Urinary bladder (tissue), 4 donors: ENCODE data around the gene SGCA. TPM values are rescaled to one million over a fixed set of nuclear protein-coding genes. Genes with fewer than 3 reads are reported as not detected.

ENCODE experiments used
- DNase-seq: peaks from one replicate; pipeline ENCODE4 v3.0.0-alpha.2; 2015; ENCODE audit errors: extremely low spot score
- H3K27ac ChIP-seq: one replicate; pipeline ENCODE4 v1.5.1; 2013; ENCODE audit warnings: low read depth, mild to moderate bottlenecking, moderate library complexity
- H3K36me3 ChIP-seq: one replicate; pipeline ENCODE4 v1.6.1; 2013; ENCODE audit warnings: mild to moderate bottlenecking, moderate library complexity; ENCODE audit not compliant: insufficient read depth
- H3K4me1 ChIP-seq: one replicate; pipeline ENCODE4 v1.6.1; 2013; ENCODE audit warnings: mild to moderate bottlenecking, moderate library complexity; ENCODE audit not compliant: insufficient read depth
- H3K4me3 ChIP-seq: one replicate; pipeline ENCODE4 v1.5.1; 2013; ENCODE audit warnings: low read depth, low read length
- WGBS: extraction: QIAGEN DNeasy Blood & Tissue Kit; methylation state at CpG from one replicate; pipeline ENCODE4 v1.1.7; 2013; 5-methylcytosine and 5-hydroxymethylcytosine counted together
- polyA plus RNA-seq: library from polyadenylated mRNA; stranded (reverse); fragments of 200-250 nt; gene quantifications from one replicate; pipeline ENCODE4 v1.2.3, GENCODE V29; 2013
- total RNA-seq: library from RNA; depleted of rRNA; stranded (reverse); fragments of >200 nt; gene quantifications from one replicate; pipeline ENCODE4 v1.2.3, GENCODE V29; 2014
- donor health status: healthy with polysubstance abuse.
- donor health status: healthy.

Gene SGCA
- total and polyA plus RNA-seq, 2 donors, result 15.4 to 89.1 TPM

GRCh38 chr17:50189550-50190292 is 23.9 kb downstream of the SGCA start:
- H3K36me3 ChIP-seq, result no peaks in the 10 kb centered on the region
- DNase-seq, result no peak
- H3K4me3 ChIP-seq, result no peak overlapping the region
- H3K4me1 ChIP-seq, result no peaks in the 10 kb centered on the region
- peak overlapping the region; percentile 81 for H3K27ac ChIP-seq
- 45% methylated on average over 20 of the region's 20 CpGs for WGBS

DNA sequence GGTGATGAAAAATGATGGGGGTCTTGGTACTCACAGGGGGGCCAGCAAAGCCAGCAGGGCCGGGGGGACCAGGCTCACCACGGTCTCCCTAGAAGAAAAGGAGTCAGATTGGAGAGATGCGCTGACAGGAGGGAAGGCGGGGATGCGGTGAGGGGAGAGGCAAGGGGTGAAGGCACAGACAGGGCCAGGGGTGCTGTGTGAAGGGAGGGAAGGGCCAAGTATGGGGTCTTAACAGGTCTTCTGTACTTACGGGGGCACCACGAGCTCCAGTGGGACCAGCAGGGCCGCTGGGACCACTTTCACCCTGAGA is 24.4 kb downstream of the SGCA start:
- DNase-seq, result no peak
- Histone ChIP-seq H3K4me1 (no peaks in the 10 kb centered on the region), H3K27ac (peak overlapping the region; percentile 66), H3K36me3 (no peaks in the 10 kb centered on the region), H3K4me3 (no peak overlapping the region)
- WGBS, result 62% methylated on average over 8 of the region's 8 CpGs

DNA sequence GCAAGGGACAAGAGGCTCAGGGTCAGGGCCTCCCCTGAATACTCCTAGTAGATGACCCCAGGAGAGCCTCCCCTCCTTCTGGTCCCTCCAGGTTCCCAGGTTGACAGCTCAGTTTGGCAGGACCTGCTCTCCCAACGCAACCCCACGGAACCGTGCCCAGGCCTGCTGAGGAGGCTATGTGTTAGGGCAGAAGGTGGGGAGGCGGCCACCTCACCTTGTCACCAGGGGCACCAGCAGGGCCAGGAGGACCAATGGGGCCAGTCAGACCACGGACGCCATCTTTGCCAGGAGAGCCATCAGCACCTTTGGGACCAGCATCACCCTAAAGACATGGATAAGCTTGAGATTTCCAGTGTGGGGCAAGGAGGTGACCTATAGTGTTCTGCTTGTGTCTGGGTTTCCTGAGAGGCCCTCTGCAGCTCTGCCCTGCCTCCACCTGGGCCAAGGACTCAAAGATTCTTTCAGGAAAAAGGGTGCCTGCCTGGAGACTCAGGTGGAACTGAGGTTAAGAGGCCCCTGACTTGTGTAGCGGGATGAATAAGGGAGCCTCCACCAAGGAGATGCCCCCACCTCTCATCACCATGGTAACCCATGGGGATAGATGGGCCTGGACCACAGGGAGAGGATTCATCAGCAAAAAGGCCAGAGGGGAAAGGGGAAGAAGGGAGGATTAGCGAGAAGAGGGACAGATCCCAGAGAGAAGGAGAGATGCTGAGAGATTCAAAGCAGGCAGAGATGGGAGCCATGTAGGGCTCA is 25.0 kb downstream of the SGCA start:
- no peaks in the 10 kb centered on the region for H3K36me3 ChIP-seq
- DNase-seq, result no peak
- H3K27ac ChIP-seq, result peak overlapping the region; percentile 66
- H3K4me1 ChIP-seq, result no peaks in the 10 kb centered on the region
- 52% methylated on average over 8 of the region's 8 CpGs for WGBS
- H3K4me3 ChIP-seq, result no peak overlapping the region

DNA sequence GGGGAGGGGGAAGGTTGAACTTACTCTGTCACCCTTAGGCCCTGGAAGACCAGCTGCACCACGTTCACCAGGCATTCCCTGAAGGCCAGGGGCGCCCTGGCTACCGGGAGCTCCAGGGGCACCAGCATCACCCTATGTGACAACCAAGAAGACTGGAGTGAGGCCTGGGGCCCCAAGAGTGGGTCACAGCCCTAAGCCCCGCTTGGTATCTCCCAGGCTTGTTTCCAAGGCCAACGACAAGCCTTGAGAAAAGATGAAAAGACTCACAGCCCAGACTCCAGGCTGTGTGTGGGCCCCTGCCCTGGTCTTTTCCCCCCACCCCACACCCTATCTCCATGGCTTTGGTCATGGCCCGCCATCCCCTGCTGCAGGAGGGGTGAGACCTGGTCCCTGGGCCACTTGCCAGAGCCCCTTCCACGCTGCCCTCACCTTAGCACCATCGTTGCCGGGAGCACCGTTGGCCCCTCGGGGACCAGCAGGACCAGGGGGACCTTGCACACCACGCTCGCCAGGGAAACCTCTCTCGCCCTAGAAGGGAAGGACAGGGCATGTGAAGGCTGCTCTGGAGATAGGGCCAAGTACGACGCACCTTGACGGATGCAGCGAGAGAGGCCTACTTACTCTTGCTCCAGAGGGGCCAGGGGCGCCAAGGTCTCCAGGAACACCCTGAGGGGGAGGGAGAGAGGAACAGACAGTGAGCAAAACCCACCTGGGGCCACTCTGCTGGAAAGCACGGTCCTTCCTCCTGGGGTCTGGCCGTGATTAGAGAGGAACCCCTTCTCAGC is 25.7 kb downstream of the SGCA start:
- H3K27ac ChIP-seq, result peak overlapping the region; percentile 66
- no peak for DNase-seq
- H3K36me3 ChIP-seq, result no peaks in the 10 kb centered on the region
- 43% methylated on average over 21 of the region's 21 CpGs for WGBS
- H3K4me1 ChIP-seq, result no peaks in the 10 kb centered on the region
- no peak overlapping the region for H3K4me3 ChIP-seq

DNA sequence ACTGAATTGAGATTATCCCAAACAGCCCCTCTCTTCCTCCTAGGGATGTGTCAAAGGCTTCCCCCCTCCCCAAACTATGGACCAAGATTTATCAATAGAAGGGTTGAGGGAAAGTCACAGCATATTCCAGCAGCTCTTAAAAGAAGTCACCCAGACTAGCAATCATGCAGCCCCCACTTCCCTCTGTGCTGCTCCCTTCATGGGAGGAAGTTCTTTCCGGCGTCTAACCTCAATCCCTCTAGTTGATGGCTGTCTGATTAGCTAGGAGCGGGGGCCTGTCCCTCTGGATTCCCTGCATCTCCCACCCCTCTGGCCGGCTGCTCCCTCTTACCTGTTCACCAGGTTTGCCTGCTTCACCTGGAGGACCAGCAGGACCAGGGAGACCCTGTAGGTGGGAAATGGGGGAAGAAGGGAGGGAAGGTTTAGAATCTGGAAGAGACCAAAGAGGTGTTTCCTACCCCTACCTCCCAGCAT is 26.4 kb downstream of the SGCA start:
- H3K36me3 ChIP-seq, result no peaks in the 10 kb centered on the region
- no peaks in the 10 kb centered on the region for H3K4me1 ChIP-seq
- H3K27ac ChIP-seq, result peak overlapping the region; percentile 26
- no peak overlapping the region for H3K4me3 ChIP-seq
- WGBS, result 46% methylated on average over 4 of the region's 4 CpGs
- no peak for DNase-seq

DNA sequence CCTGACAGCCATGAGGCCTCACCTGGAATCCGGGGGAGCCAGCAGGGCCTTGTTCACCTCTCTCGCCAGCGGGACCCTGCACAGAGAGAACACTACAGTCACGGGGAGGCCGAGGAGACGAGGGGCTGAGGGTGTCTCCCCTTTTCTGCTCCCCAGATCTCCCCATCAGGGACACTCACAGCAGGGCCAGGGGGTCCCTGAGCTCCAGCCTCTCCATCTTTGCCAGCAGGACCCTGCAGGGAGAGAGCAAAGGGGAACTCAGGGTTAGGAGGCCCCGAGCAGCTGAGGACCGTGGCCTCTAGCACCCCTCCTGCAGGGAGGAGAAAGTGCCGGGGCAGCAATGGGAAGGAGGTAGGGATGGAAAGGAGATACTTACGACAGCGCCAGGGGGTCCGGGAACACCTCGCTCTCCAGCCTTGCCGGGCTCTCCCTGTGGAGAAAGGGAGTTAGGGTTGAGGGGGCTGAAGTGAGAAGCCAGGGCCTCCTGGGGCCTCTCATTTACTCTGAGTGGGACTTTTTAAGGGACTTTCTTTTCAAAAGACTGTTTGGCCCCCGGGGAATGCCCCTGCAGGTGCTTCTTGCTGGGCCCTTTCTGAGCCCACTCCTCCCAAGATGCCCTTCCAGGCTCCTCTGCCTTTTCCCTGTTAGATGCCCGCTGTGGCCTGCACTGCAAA is 26.9 kb downstream of the SGCA start:
- H3K4me1 ChIP-seq, result no peaks in the 10 kb centered on the region
- WGBS, result 53% methylated on average over 16 of the region's 16 CpGs
- no peak for DNase-seq
- H3K4me3 ChIP-seq, result no peak overlapping the region
- peaks cover under 1% of the 10 kb centered on the region for H3K36me3 ChIP-seq
- peak overlapping the region; percentile 26 for H3K27ac ChIP-seq

DNA sequence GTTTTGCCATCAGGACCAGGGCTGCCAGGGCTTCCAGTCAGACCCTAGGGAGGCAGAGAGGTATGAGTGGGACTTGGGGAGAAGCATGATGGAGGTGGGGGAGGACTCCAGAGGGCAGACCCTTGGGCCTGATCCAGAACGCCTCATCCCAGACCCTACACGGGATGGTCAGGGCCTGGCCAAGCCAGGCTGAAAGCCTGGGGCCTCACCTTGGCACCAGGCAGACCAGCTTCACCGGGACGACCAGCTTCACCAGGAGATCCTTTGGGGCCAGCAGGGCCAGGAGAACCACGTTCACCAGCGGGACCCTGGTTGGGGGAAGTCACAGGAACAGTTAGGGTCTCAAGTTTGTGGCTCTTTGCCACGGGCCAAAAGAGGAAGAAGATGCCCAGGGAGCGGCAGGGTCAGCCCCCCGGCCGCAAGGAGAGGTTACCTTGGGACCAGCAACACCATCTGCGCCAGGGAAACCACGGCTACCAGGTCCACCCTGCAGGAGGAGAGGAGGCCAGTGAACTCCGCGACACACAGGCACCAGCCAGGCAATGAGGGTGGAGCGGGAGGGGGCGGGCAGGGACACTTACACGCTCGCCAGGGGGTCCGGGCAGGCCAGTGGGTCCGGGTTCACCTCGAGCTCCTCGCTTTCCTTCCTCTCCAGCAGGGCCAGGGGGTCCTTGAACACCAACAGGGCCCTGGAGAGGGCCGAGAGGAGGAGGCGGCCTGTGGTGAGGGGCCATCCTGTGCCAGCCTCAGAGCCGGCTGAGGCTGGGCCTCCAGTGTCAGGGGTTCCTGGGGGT is 28.5 kb downstream of the SGCA start:
- WGBS, result 48% methylated on average over 25 of the region's 25 CpGs
- no peak overlapping the region for H3K4me3 ChIP-seq
- peak overlapping the region; percentile 70 for H3K27ac ChIP-seq
- no peak for DNase-seq
- peaks cover 2% of the 10 kb centered on the region for H3K36me3 ChIP-seq
- no peaks in the 10 kb centered on the region for H3K4me1 ChIP-seq

- DNase-seq, result no peak
- Histone ChIP-seq H3K27ac (peak overlapping the region; percentile 61), H3K36me3 (peaks cover 2% of the 10 kb centered on the region), H3K4me3 (no peak overlapping the region), H3K4me1 (no peaks in the 10 kb centered on the region)
- 46% methylated on average over 17 of the region's 17 CpGs for WGBS
These were observed 29.4 kb downstream of the SGCA start for GRCh38 chr17:50194934-50195865.

DNA sequence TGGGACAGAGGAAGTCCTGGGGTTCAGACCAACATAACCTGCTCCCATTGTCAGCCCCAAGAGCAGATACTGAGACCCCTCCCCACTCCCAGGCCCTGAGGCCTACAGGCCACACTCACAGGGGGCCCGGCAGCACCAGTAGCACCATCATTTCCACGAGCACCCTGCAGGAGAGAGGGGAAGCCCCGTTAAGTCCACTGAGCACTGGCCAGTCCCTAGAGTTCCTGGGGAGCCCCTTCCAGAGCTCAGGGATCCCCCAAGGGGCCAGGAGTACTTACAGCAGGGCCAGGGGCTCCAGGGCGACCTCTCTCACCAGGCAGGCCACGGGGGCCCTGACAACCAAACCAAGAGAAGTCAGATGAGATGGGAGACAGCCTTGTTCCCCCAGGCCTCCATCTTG is 30.2 kb downstream of the SGCA start:
- no peak for DNase-seq
- Histone ChIP-seq H3K4me3 (no peak overlapping the region), H3K27ac (peak overlapping the region; percentile 55), H3K4me1 (no peaks in the 10 kb centered on the region), H3K36me3 (peaks cover 2% of the 10 kb centered on the region)
- 44% methylated on average over 5 of the region's 5 CpGs for WGBS

GRCh38 chr17:50196826-50197225 is 31.0 kb downstream of the SGCA start:
- DNase-seq, result no peak
- WGBS, result 41% methylated on average over 6 of the region's 6 CpGs
- Histone ChIP-seq H3K4me1 (no peaks in the 10 kb centered on the region), H3K27ac (peak overlapping the region; percentile 55), H3K4me3 (no peak overlapping the region), H3K36me3 (peaks cover 2% of the 10 kb centered on the region)

GRCh38 chr17:50198026-50198669 is 32.3 kb downstream of the SGCA start:
- Histone ChIP-seq H3K27ac (peak overlapping the region; percentile 43), H3K4me1 (no peaks in the 10 kb centered on the region), H3K36me3 (peaks cover 2% of the 10 kb centered on the region), H3K4me3 (no peak overlapping the region)
- no peak for DNase-seq
- 17% methylated on average over 7 of the region's 7 CpGs for WGBS
